ENCODE results near the gene ATP6V1B1.

DNA sequence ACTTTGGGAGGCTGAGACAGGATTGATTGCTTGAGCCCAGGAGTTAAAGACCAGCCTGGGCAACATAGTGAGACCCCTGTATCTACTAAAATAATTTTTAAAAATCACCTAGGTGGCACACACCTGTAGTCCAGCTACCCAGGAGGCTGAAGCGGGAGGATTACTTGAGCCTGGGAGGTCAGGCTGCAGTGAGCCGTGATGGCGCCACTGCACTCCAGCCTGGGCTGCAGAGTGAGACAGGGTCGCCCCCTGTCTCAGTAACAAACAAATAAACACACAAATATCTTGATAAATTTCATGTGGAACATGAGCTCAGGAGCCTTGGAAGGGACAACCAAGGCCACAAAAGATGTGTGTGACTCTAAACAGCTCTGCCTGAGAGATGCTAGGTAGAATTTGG lies 31.0 kb downstream of the ATP6V1B1 start:
- TF ChIP-seq, protein P1, sequence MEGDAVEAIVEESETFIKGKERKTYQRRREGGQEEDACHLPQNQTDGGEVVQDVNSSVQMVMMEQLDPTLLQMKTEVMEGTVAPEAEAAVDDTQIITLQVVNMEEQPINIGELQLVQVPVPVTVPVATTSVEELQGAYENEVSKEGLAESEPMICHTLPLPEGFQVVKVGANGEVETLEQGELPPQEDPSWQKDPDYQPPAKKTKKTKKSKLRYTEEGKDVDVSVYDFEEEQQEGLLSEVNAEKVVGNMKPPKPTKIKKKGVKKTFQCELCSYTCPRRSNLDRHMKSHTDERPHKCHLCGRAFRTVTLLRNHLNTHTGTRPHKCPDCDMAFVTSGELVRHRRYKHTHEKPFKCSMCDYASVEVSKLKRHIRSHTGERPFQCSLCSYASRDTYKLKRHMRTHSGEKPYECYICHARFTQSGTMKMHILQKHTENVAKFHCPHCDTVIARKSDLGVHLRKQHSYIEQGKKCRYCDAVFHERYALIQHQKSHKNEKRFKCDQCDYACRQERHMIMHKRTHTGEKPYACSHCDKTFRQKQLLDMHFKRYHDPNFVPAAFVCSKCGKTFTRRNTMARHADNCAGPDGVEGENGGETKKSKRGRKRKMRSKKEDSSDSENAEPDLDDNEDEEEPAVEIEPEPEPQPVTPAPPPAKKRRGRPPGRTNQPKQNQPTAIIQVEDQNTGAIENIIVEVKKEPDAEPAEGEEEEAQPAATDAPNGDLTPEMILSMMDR (conservative IDR thresholded peaks at IDR 0.05), result no peak
- TF ChIP-seq EZH2 (IDR thresholded peaks at IDR 0.05; ENCODE audit: low read depth), result no peak
